BE2C (cell line): Measurements from ENCODE around the gene SLC6A13.

Experiments used
- DNase-seq: peaks from one replicate; pipeline ENCODE4 v3.0.0-alpha.2; 2020
- H3K27me3 ChIP-seq: fragments of 250-450 bp; sonication (Bioruptor Pico); 2 replicates; pipeline ENCODE4 v1.5.1; 2020; ENCODE audit warnings: mild to moderate bottlenecking
- H3K36me3 ChIP-seq: fragments of 250-450 bp; sonication (Bioruptor Pico); 2 replicates; pipeline ENCODE4 v1.5.1; 2020; ENCODE audit warnings: mild to moderate bottlenecking
- H3K4me1 ChIP-seq: fragments of 250-450 bp; sonication (Bioruptor Pico); 2 replicates; pipeline ENCODE4 v1.5.1; 2020
- H3K4me3 ChIP-seq: 2 replicates; pipeline ENCODE4 v1.5.1; 2011; ENCODE audit warnings: low read depth, low read length
- H3K9me3 ChIP-seq: fragments of 250-450 bp; sonication (Bioruptor Pico); 2 replicates; pipeline ENCODE4 v1.5.1; 2020
- CTCF ChIP-seq: IDR thresholded peaks from 2 replicates; pipeline ENCODE4 v1.5.1; 2012; ENCODE audit warnings: mild to moderate bottlenecking, low read depth, low read length

Gene SLC6A13

GRCh38 chr12:234019-234418 is 28.6 kb downstream of the SLC6A13 start:
- DNase-seq = no peak
- H3K4me3 ChIP-seq = no peak overlapping the region
- H3K36me3 ChIP-seq = no peaks in the 10 kb centered on the region
- H3K4me1 ChIP-seq = no peaks in the 10 kb centered on the region
- no peaks in the 10 kb centered on the region; the same call in 1 of the 2 replicates for H3K9me3 ChIP-seq
- no peaks in the 10 kb centered on the region for H3K27me3 ChIP-seq
- TF ChIP-seq CTCF = no peak

GRCh38 chr12:233615-233968 is 29.0 kb downstream of the SLC6A13 start:
- Histone ChIP-seq H3K4me1 (no peaks in the 10 kb centered on the region), H3K9me3 (no peaks in the 10 kb centered on the region; the same call in 1 of the 2 replicates), H3K4me3 (no peak overlapping the region), H3K36me3 (no peaks in the 10 kb centered on the region), H3K27me3 (no peaks in the 10 kb centered on the region)
- TF ChIP-seq CTCF = no peak
- no peak for DNase-seq

- no peak for DNase-seq
- no peaks in the 10 kb centered on the region; the same call in 1 of the 2 replicates for H3K9me3 ChIP-seq
- no peak overlapping the region for H3K4me3 ChIP-seq
- no peaks in the 10 kb centered on the region for H3K27me3 ChIP-seq
- H3K4me1 ChIP-seq = no peaks in the 10 kb centered on the region
- no peak for TF ChIP-seq CTCF
- H3K36me3 ChIP-seq = no peaks in the 10 kb centered on the region
Measured at GRCh38 chr12:232731-233614, 29.7 kb downstream of the SLC6A13 start.

GRCh38 chr12:230925-231671 is 31.5 kb downstream of the SLC6A13 start:
- Histone ChIP-seq H3K4me3 (no peak overlapping the region), H3K27me3 (no peaks in the 10 kb centered on the region), H3K9me3 (no peaks in the 10 kb centered on the region), H3K4me1 (no peaks in the 10 kb centered on the region), H3K36me3 (no peaks in the 10 kb centered on the region)
- no peak for TF ChIP-seq CTCF
- DNase-seq = no peak

GRCh38 chr12:229441-230191 is 33.0 kb downstream of the SLC6A13 start:
- Histone ChIP-seq H3K4me1 (no peaks in the 10 kb centered on the region), H3K4me3 (no peak overlapping the region), H3K36me3 (no peaks in the 10 kb centered on the region), H3K9me3 (no peaks in the 10 kb centered on the region), H3K27me3 (no peaks in the 10 kb centered on the region)
- DNase-seq = no peak
- no peak for TF ChIP-seq CTCF
